Body of pancreas (tissue), 4 donors: ENCODE data around the gene RNU1-3.
"Not testable (repeated sequence)": the region's sequence is repeated elsewhere in the genome, so short reads cannot be mapped to it uniquely, and the experiment has no call there.

Source experiments
- POLR2A ChIP-seq, 3 donors: fragments of 450-650 bp; IDR thresholded peaks; one replicate each; pipeline ENCODE4 v1.6.1; 2016; ENCODE audit warnings: antibody characterized with exemption in 3 of 3, mild to moderate bottlenecking in 2 of 3
- TF ChIP-seq, protein P1 (sequence below), 7 experiments: fragments of 450-650 bp in 4 of 7; fragments of 200-600 bp in 3 of 7; sonication (generic) in 3 of 7; IDR thresholded peaks; one replicate each; pipeline ENCODE4 v1.5.1; 2016 to 2019; ENCODE audit warnings: antibody characterized with exemption in 7 of 7

DNA sequence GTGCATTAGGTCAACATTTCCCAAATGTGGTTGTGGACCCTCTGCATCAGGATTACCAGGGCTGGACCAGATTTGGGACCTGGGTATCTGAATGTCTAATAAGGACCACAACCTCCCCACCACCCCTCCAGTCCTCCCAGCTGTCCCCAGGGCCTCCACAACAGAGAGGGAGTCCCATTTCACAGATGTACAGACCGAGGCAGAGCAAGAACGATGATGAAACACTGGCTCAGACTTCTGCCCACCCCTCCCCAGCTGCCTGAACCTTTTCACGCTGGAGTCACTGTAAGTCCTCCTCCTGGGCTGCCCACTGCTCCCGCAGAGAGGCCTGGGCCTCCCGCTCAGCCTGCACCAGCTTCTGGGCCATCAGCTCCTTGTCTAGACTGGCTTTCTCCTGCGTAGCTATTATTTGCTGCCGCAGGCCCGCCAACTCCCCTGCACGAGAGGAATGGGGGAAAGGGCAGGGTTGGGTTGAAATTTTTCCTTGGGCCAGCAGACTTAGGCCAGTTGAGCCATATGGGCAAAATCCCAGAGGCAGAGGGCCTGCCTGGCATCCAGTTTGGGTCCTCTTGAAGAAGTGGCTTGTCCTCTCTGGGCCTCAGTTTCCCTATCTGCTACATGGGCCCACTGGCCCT lies 45.0 kb downstream of the RNU1-3 start:
- TF ChIP-seq, protein P1, sequence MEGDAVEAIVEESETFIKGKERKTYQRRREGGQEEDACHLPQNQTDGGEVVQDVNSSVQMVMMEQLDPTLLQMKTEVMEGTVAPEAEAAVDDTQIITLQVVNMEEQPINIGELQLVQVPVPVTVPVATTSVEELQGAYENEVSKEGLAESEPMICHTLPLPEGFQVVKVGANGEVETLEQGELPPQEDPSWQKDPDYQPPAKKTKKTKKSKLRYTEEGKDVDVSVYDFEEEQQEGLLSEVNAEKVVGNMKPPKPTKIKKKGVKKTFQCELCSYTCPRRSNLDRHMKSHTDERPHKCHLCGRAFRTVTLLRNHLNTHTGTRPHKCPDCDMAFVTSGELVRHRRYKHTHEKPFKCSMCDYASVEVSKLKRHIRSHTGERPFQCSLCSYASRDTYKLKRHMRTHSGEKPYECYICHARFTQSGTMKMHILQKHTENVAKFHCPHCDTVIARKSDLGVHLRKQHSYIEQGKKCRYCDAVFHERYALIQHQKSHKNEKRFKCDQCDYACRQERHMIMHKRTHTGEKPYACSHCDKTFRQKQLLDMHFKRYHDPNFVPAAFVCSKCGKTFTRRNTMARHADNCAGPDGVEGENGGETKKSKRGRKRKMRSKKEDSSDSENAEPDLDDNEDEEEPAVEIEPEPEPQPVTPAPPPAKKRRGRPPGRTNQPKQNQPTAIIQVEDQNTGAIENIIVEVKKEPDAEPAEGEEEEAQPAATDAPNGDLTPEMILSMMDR (IDR thresholded peaks at IDR 0.05): not testable (repeated sequence)
- TF ChIP-seq POLR2A (IDR thresholded peaks at IDR 0.05): not testable (repeated sequence)
